Muscle layer of duodenum (tissue), 2 donors: ENCODE results near the gene COA5.
A peak's percentile ranks its signal among the peaks of the same experiment; 100 is the strongest.

ENCODE experiments used
- H3K27ac ChIP-seq: one replicate; pipeline ENCODE4 v1.7.0; 2013; ENCODE audit warnings: mild to moderate bottlenecking, low read length
- H3K27me3 ChIP-seq: one replicate; pipeline ENCODE4 v1.7.0; 2013; ENCODE audit warnings: low read depth, mild to moderate bottlenecking, control low read depth, low read length
- H3K36me3 ChIP-seq, 2 donors: one replicate each; pipeline ENCODE4 v1.7.0; 2013; ENCODE audit warnings: low read length in 2 of 2, control low read depth in 1 of 2, mild to moderate bottlenecking in 1 of 2; ENCODE audit not compliant: insufficient read depth in 2 of 2, control insufficient read depth in 1 of 2
- H3K4me1 ChIP-seq, 2 donors: one replicate each; pipeline ENCODE4 v1.7.0; 2013; ENCODE audit warnings: low read length in 2 of 2, mild to moderate bottlenecking in 2 of 2, control low read depth in 1 of 2, moderate library complexity in 1 of 2; ENCODE audit not compliant: insufficient read depth in 2 of 2, control insufficient read depth in 1 of 2
- H3K4me3 ChIP-seq, 2 donors: one replicate each; pipeline ENCODE4 v1.7.0; 2013; ENCODE audit warnings: low read length in 2 of 2, low read depth in 1 of 2, mild to moderate bottlenecking in 1 of 2
- H3K9me3 ChIP-seq, 2 donors: one replicate each; pipeline ENCODE4 v1.7.0; 2013; ENCODE audit warnings: low read length in 2 of 2, control low read depth in 1 of 2, mild to moderate bottlenecking in 1 of 2; ENCODE audit not compliant: control insufficient read depth in 1 of 2
- donor health status: healthy.

COA5 gene

GRCh38 chr2:98560256-98560771, 48.0 kb downstream of the COA5 start:
- Histone ChIP-seq H3K27ac (peak overlapping the region; percentile 48), H3K36me3 (peaks cover 17 to 42% of the 10 kb centered on the region in 2 donors), H3K27me3 (no peaks in the 10 kb centered on the region), H3K4me1 (peaks cover 0 to 36% of the 10 kb centered on the region in 2 donors), H3K4me3 (peak overlapping the region in 1 of 2 donors; percentile 23), H3K9me3 (no peaks in the 10 kb centered on the region)

GRCh38 chr2:98559581-98559980, 48.7 kb downstream of the COA5 start:
- Histone ChIP-seq H3K4me3 (no peak overlapping the region), H3K27ac (peak overlapping the region; percentile 21), H3K27me3 (no peaks in the 10 kb centered on the region), H3K4me1 (peaks cover 0 to 36% of the 10 kb centered on the region in 2 donors), H3K36me3 (peaks cover 19 to 42% of the 10 kb centered on the region in 2 donors), H3K9me3 (no peaks in the 10 kb centered on the region)

GRCh38 chr2:98558852-98559530, 49.3 kb downstream of the COA5 start:
- peak overlapping the region; percentile 57 for H3K27ac ChIP-seq
- H3K36me3 ChIP-seq: peaks cover 25 to 42% of the 10 kb centered on the region in 2 donors
- no peaks in the 10 kb centered on the region for H3K27me3 ChIP-seq
- no peak overlapping the region for H3K4me3 ChIP-seq
- H3K9me3 ChIP-seq: no peaks in the 10 kb centered on the region
- H3K4me1 ChIP-seq: peaks cover 0 to 36% of the 10 kb centered on the region in 2 donors

GRCh38 chr2:98556344-98557033, 51.8 kb downstream of the COA5 start:
- Histone ChIP-seq H3K27me3 (no peaks in the 10 kb centered on the region), H3K9me3 (no peaks in the 10 kb centered on the region), H3K4me1 (peaks cover 0 to 27% of the 10 kb centered on the region in 2 donors), H3K27ac (no peak overlapping the region), H3K36me3 (peaks cover 39 to 51% of the 10 kb centered on the region in 2 donors), H3K4me3 (no peak overlapping the region)

- Histone ChIP-seq H3K4me3 (no peak overlapping the region), H3K4me1 (peaks cover 0 to 19% of the 10 kb centered on the region in 2 donors), H3K27ac (no peak overlapping the region), H3K9me3 (no peaks in the 10 kb centered on the region), H3K36me3 (peaks cover 39 to 54% of the 10 kb centered on the region in 2 donors), H3K27me3 (no peaks in the 10 kb centered on the region)
Observed at GRCh38 chr2:98555696-98556095, 52.6 kb downstream of the COA5 start.

GRCh38 chr2:98554116-98554861, 54.0 kb downstream of the COA5 start:
- Histone ChIP-seq H3K4me1 (peaks cover 0 to 7% of the 10 kb centered on the region in 2 donors), H3K36me3 (peaks cover 41 to 67% of the 10 kb centered on the region in 2 donors), H3K4me3 (no peak overlapping the region), H3K9me3 (no peaks in the 10 kb centered on the region), H3K27me3 (no peaks in the 10 kb centered on the region), H3K27ac (no peak overlapping the region)

GRCh38 chr2:98552499-98553179, 55.7 kb downstream of the COA5 start:
- Histone ChIP-seq H3K27ac (no peak overlapping the region), H3K4me3 (no peak overlapping the region), H3K27me3 (no peaks in the 10 kb centered on the region), H3K9me3 (no peaks in the 10 kb centered on the region), H3K36me3 (peaks cover 45 to 75% of the 10 kb centered on the region in 2 donors), H3K4me1 (no peaks in the 10 kb centered on the region)

- Histone ChIP-seq H3K4me1 (no peaks in the 10 kb centered on the region), H3K36me3 (peaks cover 57 to 80% of the 10 kb centered on the region in 2 donors), H3K4me3 (no peak overlapping the region), H3K9me3 (no peaks in the 10 kb centered on the region), H3K27ac (no peak overlapping the region), H3K27me3 (no peaks in the 10 kb centered on the region)
Observed at GRCh38 chr2:98551316-98551715, 57.0 kb downstream of the COA5 start.

- Histone ChIP-seq H3K4me1 (no peaks in the 10 kb centered on the region), H3K36me3 (peaks cover 55 to 80% of the 10 kb centered on the region in 2 donors), H3K4me3 (no peak overlapping the region), H3K27me3 (no peaks in the 10 kb centered on the region), H3K27ac (no peak overlapping the region), H3K9me3 (no peaks in the 10 kb centered on the region)
Observed at GRCh38 chr2:98550165-98550564, 58.1 kb downstream of the COA5 start.
